HL-60/S4 (cell line): Measurements from ENCODE around the gene TMED9.
"Not testable (repeated sequence)": the region's sequence is repeated elsewhere in the genome, so short reads cannot be mapped to it uniquely, and the experiment has no call there.

Experiments used
- in situ Hi-C: fragments of 300-500 bp; cut with MboI; formaldehyde crosslinking; loops from 2 replicates; pipeline ENCODE4 v1.14.3; 2022; ENCODE audit warnings: low sequenced_read_pairs

The TMED9 gene

GRCh38 chr5:177605078-177605477 is 13.1 kb downstream of the TMED9 start:
- in situ Hi-C loops = loop anchor here (25.0 kb wide), 1 partner anchor 457 kb away; no protein-coding TSS in a partner anchor

GRCh38 chr5:177605667-177606066 is 13.7 kb downstream of the TMED9 start:
- in situ Hi-C loops = loop anchor here (25.0 kb wide), 1 partner anchor 457 kb away; no protein-coding TSS in a partner anchor

DNA sequence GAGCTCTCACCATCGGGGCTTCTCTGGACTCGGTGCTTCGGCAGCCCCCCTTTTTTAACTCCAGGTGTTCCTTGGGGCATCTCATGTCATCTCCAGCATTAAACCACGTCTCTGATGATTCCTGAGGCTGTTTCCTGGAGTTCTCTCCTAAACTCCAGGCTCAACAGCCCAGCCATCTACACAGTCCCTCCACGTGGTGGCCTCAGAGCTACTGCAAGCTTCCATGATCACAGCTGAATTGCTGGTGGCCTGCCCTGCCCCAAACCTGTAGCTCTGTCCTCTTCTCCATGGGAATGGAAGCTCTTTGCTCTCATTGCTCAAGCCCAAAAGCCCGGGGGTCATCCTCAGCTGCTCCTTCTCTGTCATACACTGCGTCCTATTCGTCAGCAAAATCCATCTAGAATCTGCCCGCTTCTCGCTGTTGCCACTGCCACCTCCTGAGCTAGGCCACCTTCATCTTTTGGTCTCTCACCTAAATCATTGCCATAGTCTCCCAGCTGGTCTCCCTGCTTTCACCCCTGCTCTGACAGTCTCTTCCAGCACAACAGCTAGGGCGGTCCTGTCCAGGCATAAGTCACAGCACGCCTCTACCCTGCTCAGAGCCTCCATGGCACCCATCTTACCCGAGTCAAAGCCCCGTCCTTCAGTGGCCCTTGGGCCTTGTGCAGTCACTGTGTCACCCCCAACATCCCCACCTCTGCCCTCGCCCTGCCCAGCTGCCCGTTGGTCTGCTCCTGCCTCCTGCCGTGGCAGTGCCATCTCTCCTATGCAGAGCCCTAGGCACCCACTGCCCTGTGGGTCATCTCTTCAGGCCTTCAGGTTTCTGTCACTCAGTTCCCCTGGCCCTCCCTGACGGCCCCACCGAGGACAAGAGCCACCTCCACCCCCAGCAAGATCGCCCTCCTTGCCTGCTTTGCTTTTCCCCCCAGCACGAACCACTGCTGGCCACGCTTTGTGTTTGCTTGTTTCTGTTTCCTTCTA is 14.4 kb downstream of the TMED9 start:
- in situ Hi-C loops = loop anchor here (25.0 kb wide), 1 partner anchor 456 kb away; no protein-coding TSS in a partner anchor

DNA sequence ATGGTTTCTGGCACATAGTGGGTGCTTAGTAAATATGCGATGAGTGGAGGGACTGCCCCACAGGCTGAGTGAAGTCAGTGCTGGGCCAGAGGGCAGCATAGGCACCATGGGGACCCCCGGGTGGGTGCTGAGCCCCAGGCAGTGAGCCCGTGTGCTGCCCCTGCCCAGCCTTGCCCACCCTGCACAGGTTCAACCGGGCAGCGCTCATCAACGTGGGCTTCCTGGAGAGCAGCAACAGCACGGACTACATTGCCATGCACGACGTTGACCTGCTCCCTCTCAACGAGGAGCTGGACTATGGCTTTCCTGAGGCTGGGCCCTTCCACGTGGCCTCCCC is 15.1 kb downstream of the TMED9 start:
- in situ Hi-C loops = loop anchor here (25.0 kb wide), 1 partner anchor 455 kb away; no protein-coding TSS in a partner anchor

DNA sequence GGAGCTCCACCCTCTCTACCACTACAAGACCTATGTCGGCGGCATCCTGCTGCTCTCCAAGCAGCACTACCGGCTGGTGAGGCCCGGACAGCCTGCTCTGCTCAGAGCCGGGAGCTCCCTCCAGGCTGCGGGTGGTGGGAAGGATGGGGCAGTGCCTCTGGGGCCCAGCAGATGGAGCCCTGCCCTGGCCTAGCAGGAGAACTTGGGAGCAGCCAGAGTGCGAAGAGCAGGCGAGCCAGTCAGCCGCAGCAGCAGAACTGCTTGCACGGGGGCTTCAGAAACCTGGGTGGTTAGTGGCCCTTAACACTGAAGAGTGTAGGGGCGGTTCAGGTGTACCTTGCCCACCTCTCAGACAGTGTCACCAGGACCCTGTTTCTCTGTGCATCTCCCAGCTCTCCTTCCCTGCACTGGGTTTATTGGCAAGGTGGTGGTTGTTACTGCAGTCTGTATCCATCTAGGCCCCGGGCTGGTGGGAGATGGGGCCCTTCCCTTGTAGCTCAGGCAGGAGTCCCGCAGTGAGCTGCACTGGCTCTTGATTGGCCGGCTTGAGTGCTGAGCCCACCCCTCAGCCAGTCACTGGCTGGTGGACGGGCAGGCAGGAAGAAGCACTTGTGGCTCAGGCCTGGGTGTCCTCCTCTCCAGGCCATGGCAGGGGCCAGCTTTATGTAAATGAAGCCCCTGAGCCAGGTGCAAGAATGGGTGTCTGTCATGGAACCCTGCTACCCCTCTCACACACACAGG is 15.6 kb downstream of the TMED9 start:
- in situ Hi-C loops = loop anchor here (25.0 kb wide), 1 partner anchor 455 kb away; no protein-coding TSS in a partner anchor

DNA sequence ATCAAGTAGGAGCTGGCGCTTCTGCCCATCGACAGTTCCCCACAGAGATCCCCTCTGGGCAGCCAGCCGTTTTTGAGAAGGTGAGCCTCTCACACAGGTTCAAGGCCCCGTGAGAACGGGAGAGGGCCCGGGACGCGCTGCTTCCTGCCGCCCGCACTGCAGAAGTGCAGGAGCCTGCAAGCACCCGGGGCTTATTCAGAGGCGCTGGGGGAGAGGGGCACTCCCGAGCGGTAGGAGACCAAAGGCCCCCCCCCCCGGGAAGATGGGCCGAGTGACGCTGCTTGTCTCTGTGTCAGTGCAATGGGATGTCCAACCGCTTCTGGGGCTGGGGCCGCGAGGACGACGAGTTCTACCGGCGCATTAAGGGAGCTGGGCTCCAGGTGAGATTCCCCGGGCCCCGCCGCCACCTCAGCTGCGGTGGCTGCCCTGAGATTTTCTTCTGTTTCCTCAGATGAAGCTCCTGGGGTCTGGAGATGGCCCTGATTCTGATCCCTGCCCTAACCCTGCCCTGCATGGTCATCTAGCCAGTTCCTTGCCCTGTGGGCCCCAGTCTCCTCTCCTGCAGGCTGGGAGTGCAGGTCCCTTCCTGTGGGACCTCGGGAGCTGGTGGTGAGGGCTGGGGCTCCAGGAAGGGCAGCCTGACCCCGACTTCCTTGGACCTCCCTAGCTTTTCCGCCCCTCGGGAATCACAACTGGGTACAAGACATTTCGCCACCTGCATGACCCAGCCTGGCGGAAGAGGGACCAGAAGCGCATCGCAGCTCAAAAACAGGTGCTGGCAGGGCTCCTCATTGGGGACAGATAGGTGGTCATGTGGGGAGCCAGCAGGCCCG is 16.5 kb downstream of the TMED9 start:
- in situ Hi-C loops = loop anchor here (25.0 kb wide), 1 partner anchor 454 kb away; no protein-coding TSS in a partner anchor

- in situ Hi-C loops = loop anchor here (25.0 kb wide), 1 partner anchor 453 kb away; no protein-coding TSS in a partner anchor
These were observed 17.4 kb downstream of the TMED9 start for GRCh38 chr5:177609076-177610059.

DNA sequence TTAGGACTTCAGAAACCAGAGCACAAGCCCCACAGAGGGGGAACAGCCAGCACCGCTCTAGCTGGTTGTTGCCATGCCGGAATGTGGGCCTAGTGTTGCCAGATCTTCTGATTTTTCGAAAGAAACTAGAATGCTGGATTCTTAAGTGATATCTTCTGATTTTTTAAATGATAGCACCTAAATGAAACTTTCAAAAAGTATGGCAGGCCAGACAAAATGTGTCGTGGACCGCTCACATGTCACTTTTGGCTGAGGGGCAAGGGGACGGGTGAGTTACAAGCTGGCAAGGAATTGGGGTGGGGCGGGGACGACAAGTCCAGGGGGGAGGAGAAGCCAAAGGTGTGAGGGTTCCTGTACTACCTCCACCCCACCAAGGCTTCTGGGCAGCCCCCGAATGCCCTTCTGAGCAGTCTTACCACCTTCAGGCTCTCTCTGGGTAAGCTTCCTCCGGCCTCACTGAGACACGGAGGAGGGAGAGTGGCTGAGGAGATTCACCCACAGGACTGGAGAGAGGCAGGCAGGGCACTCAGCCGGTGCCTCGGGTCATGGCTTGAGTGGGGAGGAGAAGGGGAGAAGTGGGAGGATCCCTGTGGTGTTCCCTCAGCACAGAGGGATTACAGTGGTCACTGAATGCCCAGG is 18.2 kb downstream of the TMED9 start:
- in situ Hi-C loops = loop anchor here (25.0 kb wide), 1 partner anchor 452 kb away; no protein-coding TSS in a partner anchor

DNA sequence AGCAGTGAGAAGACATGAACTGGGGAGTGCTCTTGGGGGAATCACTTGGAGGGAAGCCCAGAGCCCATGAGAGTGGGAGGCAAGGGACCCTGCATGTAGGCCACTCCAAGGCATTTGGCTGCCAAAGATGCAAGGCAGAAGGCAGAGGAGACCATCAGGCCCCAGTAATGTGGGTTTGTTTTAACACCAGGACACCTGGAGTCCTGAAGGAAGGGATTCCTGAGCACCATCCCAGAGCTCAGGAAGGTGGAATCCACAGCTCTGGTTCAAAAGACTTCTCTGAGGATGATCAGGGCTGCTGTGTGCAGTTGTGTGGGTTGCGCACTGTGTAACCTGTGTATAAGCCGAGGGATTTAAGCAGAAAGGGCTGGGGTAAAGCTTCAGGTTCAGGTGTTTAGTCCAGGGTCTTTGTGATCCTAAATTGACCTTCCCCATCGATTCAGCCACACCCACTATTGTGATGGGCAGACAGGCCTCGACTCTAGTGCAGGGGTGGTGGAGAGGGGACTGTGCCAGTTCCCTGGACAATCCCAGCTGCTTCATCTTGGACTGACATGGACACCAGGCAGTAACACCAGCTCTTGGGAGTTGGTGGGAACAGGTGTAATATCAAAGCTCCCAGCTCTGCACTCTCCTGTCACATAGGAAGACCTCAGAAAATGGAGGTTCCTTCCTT is 18.9 kb downstream of the TMED9 start:
- in situ Hi-C loops = loop anchor here (25.0 kb wide), 1 partner anchor 451 kb away; no protein-coding TSS in a partner anchor

- in situ Hi-C loops = loop anchor here (25.0 kb wide), 1 partner anchor 451 kb away; no protein-coding TSS in a partner anchor
These were observed 19.6 kb downstream of the TMED9 start for GRCh38 chr5:177611446-177612214.

- in situ Hi-C loops = loop anchor here (25.0 kb wide), 1 partner anchor 450 kb away; no protein-coding TSS in a partner anchor
These were observed 20.2 kb downstream of the TMED9 start for GRCh38 chr5:177612215-177612673.

- in situ Hi-C loops = loop anchor here (25.0 kb wide), 1 partner anchor 442 kb away; no protein-coding TSS in a partner anchor
These were observed 28.6 kb downstream of the TMED9 start for GRCh38 chr5:177620560-177620959.

DNA sequence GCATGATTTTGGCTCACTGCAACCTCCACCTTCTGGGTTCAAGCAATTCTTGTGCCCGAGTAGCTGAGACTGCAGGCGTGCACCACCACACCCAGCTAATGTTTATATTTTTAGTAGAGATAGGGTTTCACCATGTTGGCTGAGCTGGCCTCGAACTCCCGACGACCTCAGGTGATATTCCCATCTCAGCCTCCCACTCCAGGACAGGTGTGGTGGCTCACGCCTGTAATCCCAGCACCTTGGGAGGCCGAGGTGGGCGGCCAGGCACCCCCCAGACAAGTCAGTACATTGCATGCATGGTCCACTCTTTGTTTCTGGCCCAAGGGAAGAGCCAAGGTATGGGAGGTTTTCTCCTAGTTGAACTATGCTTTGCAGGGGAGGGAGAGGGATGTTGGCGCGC is 32.2 kb downstream of the TMED9 start:
- in situ Hi-C loops = loop anchor here (25.0 kb wide), 1 partner anchor 438 kb away; no protein-coding TSS in a partner anchor

- in situ Hi-C loops = not testable (repeated sequence)
These were observed 38.2 kb downstream of the TMED9 start for GRCh38 chr5:177630186-177630585.

GRCh38 chr5:177634912-177635311 is 42.9 kb downstream of the TMED9 start:
- in situ Hi-C loops = not testable (repeated sequence)

DNA sequence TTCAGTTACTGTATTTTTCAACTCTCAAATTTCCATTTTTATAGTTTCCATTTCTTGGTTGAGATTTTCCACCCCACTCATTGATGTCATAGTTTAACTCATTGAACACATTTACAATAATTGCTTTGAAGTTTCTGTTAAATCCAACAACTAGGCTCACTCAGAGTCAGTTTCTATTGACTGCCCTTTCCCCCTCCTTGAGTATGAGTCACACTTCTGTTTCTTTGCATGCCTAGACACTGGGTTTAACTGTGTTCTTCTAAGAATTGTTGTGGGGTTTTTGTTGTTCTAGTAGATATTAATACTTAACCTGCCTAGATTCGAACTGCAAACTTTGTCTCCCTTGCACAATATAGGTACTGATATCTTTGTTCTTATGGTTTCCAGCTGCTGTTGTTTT is 53.5 kb downstream of the TMED9 start:
- in situ Hi-C loops = not testable (repeated sequence)
